Measurements from ENCODE around the gene LIME1.

Gene LIME1

GRCh38 chr20:63698739-63699465, 37.6 kb upstream of the LIME1 start:
- peak overlapping the region; percentile 32 for H3K4me3 ChIP-seq (ENCODE audit: low read depth, low read length)
- peak; percentile 91 for DNase-seq (ENCODE audit: low read depth)
- TF ChIP-seq, protein P1, sequence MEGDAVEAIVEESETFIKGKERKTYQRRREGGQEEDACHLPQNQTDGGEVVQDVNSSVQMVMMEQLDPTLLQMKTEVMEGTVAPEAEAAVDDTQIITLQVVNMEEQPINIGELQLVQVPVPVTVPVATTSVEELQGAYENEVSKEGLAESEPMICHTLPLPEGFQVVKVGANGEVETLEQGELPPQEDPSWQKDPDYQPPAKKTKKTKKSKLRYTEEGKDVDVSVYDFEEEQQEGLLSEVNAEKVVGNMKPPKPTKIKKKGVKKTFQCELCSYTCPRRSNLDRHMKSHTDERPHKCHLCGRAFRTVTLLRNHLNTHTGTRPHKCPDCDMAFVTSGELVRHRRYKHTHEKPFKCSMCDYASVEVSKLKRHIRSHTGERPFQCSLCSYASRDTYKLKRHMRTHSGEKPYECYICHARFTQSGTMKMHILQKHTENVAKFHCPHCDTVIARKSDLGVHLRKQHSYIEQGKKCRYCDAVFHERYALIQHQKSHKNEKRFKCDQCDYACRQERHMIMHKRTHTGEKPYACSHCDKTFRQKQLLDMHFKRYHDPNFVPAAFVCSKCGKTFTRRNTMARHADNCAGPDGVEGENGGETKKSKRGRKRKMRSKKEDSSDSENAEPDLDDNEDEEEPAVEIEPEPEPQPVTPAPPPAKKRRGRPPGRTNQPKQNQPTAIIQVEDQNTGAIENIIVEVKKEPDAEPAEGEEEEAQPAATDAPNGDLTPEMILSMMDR (conservative IDR thresholded peaks at IDR 0.05; ENCODE audit: low read depth, low read length) = no peak

DNA sequence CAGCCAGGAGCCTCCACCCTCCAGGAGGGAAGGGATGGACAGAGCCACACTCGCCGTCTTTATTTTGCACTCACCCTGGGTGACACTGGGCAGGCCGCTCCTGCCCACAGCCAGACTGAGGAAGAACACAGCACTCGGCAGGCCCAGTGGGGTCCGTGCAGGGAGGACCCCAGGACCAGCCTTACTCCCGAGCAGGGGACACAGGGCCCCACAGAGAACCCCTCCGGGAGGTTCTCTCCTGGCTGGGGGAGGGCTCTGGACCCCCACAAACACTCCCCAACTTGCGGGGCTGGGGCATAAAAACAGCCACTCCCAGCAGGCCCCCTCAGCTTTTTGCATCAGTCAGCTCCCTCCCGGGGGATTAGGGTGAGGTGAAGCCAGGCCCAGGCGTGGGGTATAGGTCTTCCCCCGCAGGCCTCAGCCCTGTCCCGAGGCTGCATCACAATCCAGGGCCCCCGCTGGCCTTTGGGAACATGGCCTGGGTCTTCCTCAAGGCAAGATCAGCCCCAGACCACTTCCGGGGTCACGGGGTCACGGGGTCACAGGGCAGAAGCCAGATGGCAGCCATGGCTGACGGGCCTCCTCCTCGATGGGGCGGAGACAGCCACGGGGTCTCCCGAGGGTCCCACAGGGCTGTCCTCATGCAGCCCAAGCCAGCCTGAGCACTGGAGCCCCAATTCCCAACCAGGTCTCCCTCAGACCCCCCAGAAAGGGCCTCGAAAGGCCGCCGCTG, 36.8 kb upstream of the LIME1 start:
- no peak for DNase-seq (ENCODE audit: low read depth)
- TF ChIP-seq, protein P1 (conservative IDR thresholded peaks at IDR 0.05; ENCODE audit: low read depth, low read length) = no peak
- H3K4me3 ChIP-seq (ENCODE audit: low read depth, low read length) = no peak overlapping the region

GRCh38 chr20:63700199-63701050, 36.0 kb upstream of the LIME1 start:
- no peak for DNase-seq (ENCODE audit: low read depth)

GRCh38 chr20:63701051-63701328, 35.5 kb upstream of the LIME1 start:
- no peak for DNase-seq (ENCODE audit: low read depth)
- no peak overlapping the region for H3K4me3 ChIP-seq (ENCODE audit: low read depth, low read length)
- TF ChIP-seq, protein P1 (conservative IDR thresholded peaks at IDR 0.05; ENCODE audit: low read depth, low read length) = no peak

More at GRCh38 chr20:63700199-63701050, 36.0 kb upstream of the LIME1 start:
- H3K4me3 ChIP-seq (ENCODE audit: low read depth, low read length) = no peak overlapping the region
- TF ChIP-seq, protein P1 (conservative IDR thresholded peaks at IDR 0.05; ENCODE audit: low read depth, low read length) = no peak

GRCh38 chr20:63701329-63702035, 35.0 kb upstream of the LIME1 start:
- DNase-seq (ENCODE audit: low read depth) = no peak
- H3K4me3 ChIP-seq (ENCODE audit: low read depth, low read length) = no peak overlapping the region
- TF ChIP-seq, protein P1 (conservative IDR thresholded peaks at IDR 0.05; ENCODE audit: low read depth, low read length) = no peak

DNA sequence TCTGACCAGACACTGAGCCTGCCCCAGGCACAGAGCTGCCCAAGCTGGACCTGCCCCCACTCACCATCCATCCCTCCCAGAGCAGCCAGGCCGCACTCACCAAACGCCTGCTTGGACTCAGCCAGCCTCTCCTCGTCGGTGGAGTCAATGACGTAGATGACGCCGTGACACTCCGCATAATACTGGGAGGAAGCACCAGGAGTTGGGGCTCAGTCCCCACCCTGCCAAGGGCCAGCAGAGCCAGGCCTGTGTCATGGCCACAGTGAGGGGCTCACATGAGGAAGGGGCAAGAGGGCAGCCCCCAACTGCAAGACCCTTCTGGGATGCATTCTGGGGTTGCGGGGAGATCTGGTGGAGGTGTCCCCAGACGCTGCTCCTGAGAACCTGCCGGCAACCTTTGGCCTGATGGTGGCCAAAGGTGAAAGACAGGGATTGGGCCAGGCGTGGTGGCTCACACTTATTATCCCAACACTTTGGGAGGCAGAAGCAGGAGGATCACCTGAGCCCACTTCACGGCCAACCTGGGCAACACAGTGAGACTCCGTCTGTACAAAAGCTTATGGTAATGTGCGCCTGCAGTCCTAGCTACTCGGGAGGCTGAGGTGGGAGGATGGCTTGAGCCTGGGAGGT, 34.3 kb upstream of the LIME1 start:
- DNase-seq (ENCODE audit: low read depth) = no peak
- TF ChIP-seq, protein P1 (conservative IDR thresholded peaks at IDR 0.05; ENCODE audit: low read depth, low read length) = no peak

More for the DNA sequence above, 34.3 kb upstream of the LIME1 start:
- no peak overlapping the region for H3K4me3 ChIP-seq (ENCODE audit: low read depth, low read length)
